ENCODE measurements around the gene MFAP5.

Gene MFAP5

GRCh38 chr12:8665759-8666158 is 3.1 kb upstream of the MFAP5 start:
- Histone ChIP-seq H3K9me3 (ENCODE audit: low read length) (no peaks in the 10 kb centered on the region; the same call in 1 of the 2 replicates), H3K4me3 (ENCODE audit: low read depth, low read length, poor library complexity, severe bottlenecking) (no peak overlapping the region), H3K4me1 (ENCODE audit: insufficient read depth, low read length, severe bottlenecking) (peaks cover 9% of the 10 kb centered on the region), H3K27ac (ENCODE audit: low read depth, low read length, poor library complexity, severe bottlenecking) (no peak overlapping the region), H3K36me3 (ENCODE audit: insufficient read depth, low read length) (no peaks in the 10 kb centered on the region), H3K4me2 (ENCODE audit: low read length) (no peak overlapping the region), H3K9me2 (ENCODE audit: low read depth, low read length) (no peaks in the 10 kb centered on the region), H3K79me2 (ENCODE audit: insufficient read depth, low read length) (no peaks in the 10 kb centered on the region), H3F3A (ENCODE audit: insufficient read depth, low read length) (no peaks in the 10 kb centered on the region), H2AFZ (ENCODE audit: low read length) (no peak overlapping the region), H3K27me3 (ENCODE audit: insufficient read depth, low read length) (no peaks in the 10 kb centered on the region), H4K20me1 (ENCODE audit: insufficient read depth, low read length) (no peaks in the 10 kb centered on the region), H3K9ac (ENCODE audit: low read length) (no peak overlapping the region)
- TF ChIP-seq EZH2 (IDR thresholded peaks at IDR 0.05; ENCODE audit: borderline replicate concordance, low read length) (no peak), CTCF (IDR thresholded peaks at IDR 0.05; ENCODE audit: low read length) (no peak)

GRCh38 chr12:8664228-8664913 is 1.7 kb upstream of the MFAP5 start:
- Histone ChIP-seq H3F3A (ENCODE audit: insufficient read depth, low read length) (no peaks in the 10 kb centered on the region), H2AFZ (ENCODE audit: low read length) (no peak overlapping the region), H3K36me3 (ENCODE audit: insufficient read depth, low read length) (no peaks in the 10 kb centered on the region), H3K79me2 (ENCODE audit: insufficient read depth, low read length) (no peaks in the 10 kb centered on the region), H3K9me2 (ENCODE audit: low read depth, low read length) (no peaks in the 10 kb centered on the region), H3K9ac (ENCODE audit: low read length) (no peak overlapping the region), H3K9me3 (ENCODE audit: low read length) (no peaks in the 10 kb centered on the region), H3K4me1 (ENCODE audit: insufficient read depth, low read length, severe bottlenecking) (peaks cover 9% of the 10 kb centered on the region), H3K27me3 (ENCODE audit: insufficient read depth, low read length) (no peaks in the 10 kb centered on the region), H4K20me1 (ENCODE audit: insufficient read depth, low read length) (no peaks in the 10 kb centered on the region), H3K27ac (ENCODE audit: low read depth, low read length, poor library complexity, severe bottlenecking) (no peak overlapping the region), H3K4me3 (ENCODE audit: low read depth, low read length, poor library complexity, severe bottlenecking) (no peak overlapping the region), H3K4me2 (ENCODE audit: low read length) (no peak overlapping the region)
- TF ChIP-seq EZH2 (IDR thresholded peaks at IDR 0.05; ENCODE audit: borderline replicate concordance, low read length) (no peak), CTCF (IDR thresholded peaks at IDR 0.05; ENCODE audit: low read length) (no peak)

GRCh38 chr12:8661751-8662150 is 875 bp downstream of the MFAP5 start:
- no peak overlapping the region for H3K9ac ChIP-seq (ENCODE audit: low read length)
- no peaks in the 10 kb centered on the region for H3K36me3 ChIP-seq (ENCODE audit: insufficient read depth, low read length)
- no peak overlapping the region for H3K27ac ChIP-seq (ENCODE audit: low read depth, low read length, poor library complexity, severe bottlenecking)
- no peak overlapping the region for H3K4me3 ChIP-seq (ENCODE audit: low read depth, low read length, poor library complexity, severe bottlenecking)
- no peak overlapping the region for H3K4me2 ChIP-seq (ENCODE audit: low read length)
- TF ChIP-seq CTCF (IDR thresholded peaks at IDR 0.05; ENCODE audit: low read length) (no peak), EZH2 (IDR thresholded peaks at IDR 0.05; ENCODE audit: borderline replicate concordance, low read length) (no peak)
- no peaks in the 10 kb centered on the region for H3F3A ChIP-seq (ENCODE audit: insufficient read depth, low read length)
- H3K9me3 ChIP-seq (ENCODE audit: low read length) = no peaks in the 10 kb centered on the region
- no peaks in the 10 kb centered on the region for H3K4me1 ChIP-seq (ENCODE audit: insufficient read depth, low read length, severe bottlenecking)
- no peaks in the 10 kb centered on the region for H3K27me3 ChIP-seq (ENCODE audit: insufficient read depth, low read length)
- H2AFZ ChIP-seq (ENCODE audit: low read length) = no peak overlapping the region
- no peaks in the 10 kb centered on the region for H3K9me2 ChIP-seq (ENCODE audit: low read depth, low read length)
- H3K79me2 ChIP-seq (ENCODE audit: insufficient read depth, low read length) = no peaks in the 10 kb centered on the region
- H4K20me1 ChIP-seq (ENCODE audit: insufficient read depth, low read length) = no peaks in the 10 kb centered on the region
